NCI-H2107 treated with DMSO at 0.1 percent for 48 hours (cell line): ENCODE data around the gene CPE.
A peak's percentile ranks its signal among the peaks of the same experiment; 100 is the strongest.
"Not testable (repeated sequence)": the region's sequence is repeated elsewhere in the genome, so short reads cannot be mapped to it uniquely, and the experiment has no call there.

Experiments used
- DNase-seq: peaks from one replicate; lab custom pipeline; 2025; ENCODE audit not compliant: unreplicated experiment; lab: John Stamatoyannopoulos, UW

Gene CPE

DNA sequence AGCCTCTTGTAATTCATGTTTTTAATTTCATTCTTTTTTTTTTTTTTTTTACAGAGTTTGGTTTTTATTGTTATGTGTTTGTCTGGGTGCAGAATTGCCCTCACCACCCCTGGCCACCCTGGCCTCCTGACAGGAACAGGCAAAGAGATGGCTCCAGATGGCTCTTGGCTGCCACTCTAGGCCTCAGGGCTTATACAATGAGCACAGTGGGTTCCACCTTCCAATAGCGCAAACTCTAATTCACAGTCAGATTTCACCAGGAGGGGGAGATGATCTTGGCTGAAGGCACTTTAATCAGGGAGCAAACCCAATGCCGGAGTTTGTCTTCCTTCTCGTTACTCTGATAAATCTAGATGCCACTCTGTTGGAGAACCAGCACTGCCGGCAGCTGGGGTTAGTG is 24.8 kb downstream of the CPE start:
- DNase-seq = no peak

- DNase-seq = no peak
Observed at GRCh38 chr4:165404080-165404479, 25.3 kb downstream of the CPE start.

GRCh38 chr4:165404696-165405095 is 25.9 kb downstream of the CPE start:
- DNase-seq = no peak

DNA sequence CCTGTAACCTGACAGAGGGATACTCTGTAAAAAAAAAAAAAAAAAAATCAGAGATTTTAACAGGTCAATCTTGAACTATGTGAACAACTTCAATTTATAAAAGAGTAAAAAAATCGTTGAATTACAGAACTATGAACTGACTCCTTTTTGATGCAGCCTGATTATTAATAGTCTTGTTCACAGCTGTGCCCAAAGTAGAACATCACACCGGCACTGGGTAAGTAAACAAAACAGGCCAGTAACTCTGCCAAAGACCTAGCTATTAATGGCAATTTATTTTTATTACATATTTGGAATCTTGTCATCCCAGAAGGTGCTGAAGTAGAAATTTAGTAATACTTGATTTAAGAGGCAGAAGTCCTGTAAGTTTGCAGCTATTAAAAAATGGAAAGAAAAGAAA is 31.4 kb downstream of the CPE start:
- DNase-seq = no peak

- no peak for DNase-seq
Observed at GRCh38 chr4:165415910-165416309, 37.1 kb downstream of the CPE start.

DNA sequence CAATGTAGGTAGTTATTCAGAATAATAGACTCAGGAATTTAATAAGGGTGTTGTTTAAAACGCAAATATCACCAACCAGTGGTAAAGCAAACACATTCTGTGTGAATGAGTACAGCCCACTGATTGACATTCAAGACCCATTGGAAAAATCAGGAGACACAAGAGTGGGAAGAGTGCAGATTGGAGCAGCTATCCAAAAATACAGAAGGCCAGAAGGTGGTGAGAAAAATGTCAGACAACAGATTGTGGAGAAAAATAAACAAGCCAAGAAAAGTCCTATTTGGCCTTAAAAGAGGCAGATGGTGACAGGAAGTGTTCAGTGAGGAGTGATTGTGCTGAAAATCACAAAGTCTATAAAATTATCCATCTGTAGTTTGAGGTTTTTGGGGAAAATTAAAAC is 39.3 kb downstream of the CPE start:
- DNase-seq = no peak

DNA sequence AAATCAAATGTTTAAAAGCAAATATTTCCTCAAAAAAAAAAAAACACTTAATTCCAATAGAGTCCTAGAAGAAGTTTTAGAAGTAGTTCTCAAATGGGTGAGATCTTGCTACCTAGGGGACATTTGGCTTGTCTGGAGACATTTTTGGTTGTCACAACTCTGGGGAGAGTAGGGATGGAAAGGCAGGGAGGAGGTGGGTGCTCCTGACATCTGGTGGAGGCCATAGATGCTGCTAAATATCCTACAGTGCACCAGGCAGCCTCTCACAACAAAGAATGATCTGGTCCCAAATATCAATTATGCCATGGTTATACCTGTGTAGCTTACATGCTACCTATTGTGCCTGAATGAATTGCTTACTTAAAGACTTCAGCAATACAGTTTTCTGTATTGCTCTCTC is 46.8 kb downstream of the CPE start:
- no peak for DNase-seq

- DNase-seq = no peak
Observed at GRCh38 chr4:165426331-165426730, 47.5 kb downstream of the CPE start.

- no peak for DNase-seq
Observed at GRCh38 chr4:165426823-165427222, 48.0 kb downstream of the CPE start.

- DNase-seq = no peak
Observed at GRCh38 chr4:165428957-165429356, 50.1 kb downstream of the CPE start.

DNA sequence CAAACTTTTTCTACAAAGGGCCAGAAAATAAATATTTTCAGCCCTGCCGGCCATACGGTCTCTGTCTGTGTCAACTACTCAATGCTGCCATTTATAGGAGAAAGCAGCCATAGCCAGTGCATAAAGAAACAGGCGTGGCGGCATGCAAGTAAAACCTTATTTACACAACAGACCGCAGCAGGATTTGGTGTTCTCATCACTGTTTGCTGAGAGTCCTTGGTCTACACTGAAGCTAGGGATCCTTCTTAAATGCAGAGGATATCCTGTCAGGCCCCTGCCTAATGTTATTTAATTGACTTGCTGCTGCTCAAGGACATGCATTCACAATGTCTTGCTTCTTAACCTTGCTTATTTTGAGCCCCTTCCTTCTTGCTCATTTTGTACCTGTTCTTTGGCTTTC is 54.7 kb downstream of the CPE start:
- DNase-seq = no peak

GRCh38 chr4:165437691-165438090 is 58.9 kb downstream of the CPE start:
- DNase-seq = no peak

DNA sequence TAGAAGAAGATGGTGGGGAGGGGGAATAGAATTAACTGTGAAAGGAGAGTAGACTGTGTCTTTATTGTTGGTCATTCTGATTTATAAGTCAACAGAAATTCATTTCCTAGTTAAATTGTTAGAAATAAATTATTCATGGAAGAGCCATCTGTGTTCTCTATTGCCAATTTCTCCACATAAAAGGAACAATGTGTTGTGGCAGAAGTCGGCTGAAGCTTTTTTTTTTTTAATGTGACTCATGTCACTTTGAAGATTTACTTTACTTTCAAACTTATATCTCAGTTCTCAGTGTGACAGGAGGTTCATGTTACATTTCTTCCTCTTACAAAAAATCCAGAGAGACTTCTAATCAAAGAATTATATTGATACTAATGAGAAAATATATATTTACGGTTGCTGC is 60.5 kb downstream of the CPE start:
- DNase-seq = no peak

- no peak for DNase-seq
Observed at GRCh38 chr4:165439981-165440380, 61.2 kb downstream of the CPE start.

GRCh38 chr4:165440415-165441158 is 61.8 kb downstream of the CPE start:
- peak; percentile 44 for DNase-seq

GRCh38 chr4:165443276-165443675 is 64.5 kb downstream of the CPE start:
- no peak for DNase-seq

GRCh38 chr4:165448700-165449099 is 69.9 kb downstream of the CPE start:
- DNase-seq = no peak

DNA sequence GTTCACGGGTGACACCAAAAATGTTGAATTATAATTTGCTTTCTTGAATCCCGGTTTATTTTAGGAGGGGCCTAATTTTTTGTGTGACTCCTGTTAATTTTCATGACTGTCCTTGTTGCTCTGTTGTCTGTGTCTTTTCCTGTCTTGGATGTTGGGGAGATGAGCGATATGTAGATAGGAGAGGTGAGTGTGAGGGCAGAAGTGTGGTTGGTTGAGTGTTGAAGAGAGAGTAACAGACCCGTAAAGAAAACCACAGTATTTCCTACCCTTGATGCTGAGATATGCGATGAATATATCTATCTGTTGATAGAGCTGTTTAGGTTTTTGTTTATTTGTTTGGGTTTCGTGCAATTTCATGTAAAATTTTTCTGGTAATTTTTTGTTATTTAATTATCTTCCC is 70.5 kb downstream of the CPE start:
- no peak for DNase-seq

DNA sequence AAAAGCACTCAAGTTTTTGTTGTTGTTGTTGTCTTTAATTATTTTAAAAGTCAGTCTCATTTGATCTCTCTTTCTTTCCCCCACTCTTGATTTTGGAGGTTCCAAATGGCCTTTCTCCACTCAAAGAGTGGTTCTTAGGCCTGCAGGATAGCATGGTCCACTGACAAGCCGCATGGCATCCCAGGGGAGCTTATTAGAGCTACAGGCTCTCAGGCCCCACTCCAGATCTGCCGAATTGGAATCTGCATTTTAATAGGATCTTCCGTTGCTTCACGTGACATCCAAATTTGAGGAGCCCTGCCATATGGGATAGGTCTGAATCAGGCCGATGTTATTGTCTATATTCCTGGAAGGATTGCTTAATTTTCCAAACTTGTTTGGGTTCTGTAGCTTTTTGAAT is 72.1 kb downstream of the CPE start:
- DNase-seq = no peak

DNA sequence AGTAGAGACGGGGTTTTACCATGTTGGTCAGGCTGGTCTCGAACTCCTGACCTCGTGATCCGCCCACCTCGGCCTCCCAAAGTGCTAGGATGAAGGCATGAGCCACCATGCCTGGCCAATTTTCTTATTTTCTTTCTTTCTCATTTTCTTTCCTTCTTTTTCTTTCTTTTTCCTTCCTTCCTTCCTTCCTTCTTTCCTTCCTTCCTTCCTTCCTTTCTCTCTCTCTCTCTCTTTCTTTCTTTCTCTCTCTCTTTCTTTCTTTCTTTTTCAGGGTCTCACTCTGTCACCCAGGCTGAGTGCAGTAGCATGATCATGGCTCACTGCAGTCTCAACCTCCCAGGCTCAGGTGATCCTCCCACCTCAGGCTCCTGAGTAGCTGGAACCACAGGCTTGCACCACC is 74.3 kb downstream of the CPE start:
- not testable (repeated sequence) for DNase-seq

DNA sequence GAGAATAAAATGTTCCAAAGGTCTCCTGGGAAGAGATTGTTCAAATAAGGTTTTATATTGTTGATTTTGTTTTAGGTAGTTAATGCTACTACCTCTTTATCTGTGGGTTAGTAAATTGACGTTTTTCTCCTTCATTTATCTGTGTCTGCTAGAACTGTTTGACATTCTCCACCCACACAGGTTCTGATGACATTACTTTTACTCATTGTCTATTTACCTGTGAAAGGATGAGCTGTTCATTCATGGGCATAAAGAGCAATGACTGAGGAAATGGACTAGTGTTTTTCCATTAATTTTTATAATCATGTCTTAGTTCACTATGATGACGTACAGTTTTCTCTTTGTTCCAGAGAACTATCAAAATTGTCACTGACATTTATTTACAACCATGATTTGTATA is 75.6 kb downstream of the CPE start:
- DNase-seq = no peak

- no peak for DNase-seq
Observed at GRCh38 chr4:165457793-165458192, 79.0 kb downstream of the CPE start.

DNA sequence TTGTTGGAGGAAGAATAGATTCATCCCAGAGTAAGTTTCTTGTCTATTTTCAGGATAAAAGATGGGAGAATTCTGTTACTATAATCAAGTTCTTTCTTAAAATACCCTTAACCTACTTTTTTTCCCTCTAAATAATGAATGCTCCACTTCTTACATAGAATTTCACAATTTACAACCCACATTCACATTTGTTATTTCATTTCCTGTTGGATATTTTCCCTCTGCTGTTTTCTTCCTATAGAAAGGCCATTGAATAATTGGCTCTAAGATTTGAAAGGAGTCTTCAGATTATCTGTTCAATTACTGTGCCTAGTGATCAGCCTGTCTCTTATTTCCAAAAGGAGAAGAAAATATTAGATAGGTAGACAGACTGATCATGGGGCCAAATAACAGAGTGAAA is 79.7 kb downstream of the CPE start:
- DNase-seq = no peak
